ENCODE measurements around the gene ADAMTSL1. TPM values are rescaled to one million over a fixed set of nuclear protein-coding genes. Genes with fewer than 3 reads are reported as not detected.

Gene ADAMTSL1
- total RNA-seq = not detected

GRCh38 chr9:18473652-18474279, at the start of gene ADAMTSL1:
Gene ADAMTSL1, plus strand, starts transcription at chr9:18474153. Its CDS starts 80 bp downstream, at chr9:18474233.
- H3K4me1 Mint-ChIP-seq = no peaks in the 10 kb centered on the region
- peaks cover 23% of the 10 kb centered on the region for H3K27me3 Mint-ChIP-seq
- no peak within 1 kb of the TSS for H3K27ac Mint-ChIP-seq
- H3K9me3 Mint-ChIP-seq = no peaks in the 10 kb centered on the region
- DNase-seq = no peak
- ChIA-PET POLR2A (no interaction called here), CTCF (no interaction called here)
- no peak within 1 kb of the TSS for H3K4me3 Mint-ChIP-seq
- no peaks in the 10 kb centered on the region for H3K36me3 Mint-ChIP-seq (ENCODE audit: low read depth)

- H3K27ac Mint-ChIP-seq = no peak overlapping the region
- ChIA-PET CTCF (interaction anchor here (1.3 kb wide), 1 partner anchor 85 kb away, joined by 3 read pairs; no protein-coding TSS in a partner anchor), POLR2A (no interaction called here)
- no peaks in the 10 kb centered on the region for H3K4me1 Mint-ChIP-seq
- no peak overlapping the region for H3K4me3 Mint-ChIP-seq
- DNase-seq = no peak
- no peaks in the 10 kb centered on the region for H3K9me3 Mint-ChIP-seq
- H3K36me3 Mint-ChIP-seq (ENCODE audit: low read depth) = no peaks in the 10 kb centered on the region
- H3K27me3 Mint-ChIP-seq = peaks cover 2% of the 10 kb centered on the region
Measured at GRCh38 chr9:18427691-18428090, 46.3 kb upstream of the ADAMTSL1 start.

- CTCF ChIA-PET = no interaction called here
- Mint-ChIP-seq H3K4me3 (no peak overlapping the region), H3K27ac (no peak overlapping the region)
Measured at GRCh38 chr9:18428661-18429060, 45.3 kb upstream of the ADAMTSL1 start.

GRCh38 chr9:18429070-18429469, 44.9 kb upstream of the ADAMTSL1 start:
- Mint-ChIP-seq H3K9me3 (no peaks in the 10 kb centered on the region), H3K27me3 (peaks cover 2% of the 10 kb centered on the region), H3K4me1 (no peaks in the 10 kb centered on the region), H3K36me3 (ENCODE audit: low read depth) (no peaks in the 10 kb centered on the region), H3K4me3 (no peak overlapping the region), H3K27ac (no peak overlapping the region)
- ChIA-PET POLR2A (no interaction called here), CTCF (no interaction called here)
- no peak for DNase-seq

More at GRCh38 chr9:18428661-18429060, 45.3 kb upstream of the ADAMTSL1 start:
- POLR2A ChIA-PET = no interaction called here
- H3K27me3 Mint-ChIP-seq = peaks cover 2% of the 10 kb centered on the region
- H3K36me3 Mint-ChIP-seq (ENCODE audit: low read depth) = no peaks in the 10 kb centered on the region
- H3K9me3 Mint-ChIP-seq = no peaks in the 10 kb centered on the region
- no peak for DNase-seq
- H3K4me1 Mint-ChIP-seq = no peaks in the 10 kb centered on the region

- ChIA-PET CTCF (interaction anchor here (1.0 kb wide), 1 partner anchor 9 kb away, joined by 3 read pairs; no protein-coding TSS in a partner anchor), POLR2A (no interaction called here)
- no peaks in the 10 kb centered on the region for H3K36me3 Mint-ChIP-seq (ENCODE audit: low read depth)
- no peaks in the 10 kb centered on the region for H3K4me1 Mint-ChIP-seq
- peaks cover 18% of the 10 kb centered on the region for H3K27me3 Mint-ChIP-seq
- no peaks in the 10 kb centered on the region for H3K9me3 Mint-ChIP-seq
- no peak overlapping the region for H3K27ac Mint-ChIP-seq
- H3K4me3 Mint-ChIP-seq = no peak overlapping the region
- no peak for DNase-seq
Measured at GRCh38 chr9:18433620-18434019, 40.3 kb upstream of the ADAMTSL1 start.

GRCh38 chr9:18437315-18438201, 36.4 kb upstream of the ADAMTSL1 start:
- POLR2A ChIA-PET = interaction anchor here (0.7 kb wide), 1 partner anchor 317 kb away, joined by 4 read pairs; no protein-coding TSS in a partner anchor
- Mint-ChIP-seq H3K9me3 (no peaks in the 10 kb centered on the region), H3K4me3 (no peak overlapping the region)

GRCh38 chr9:18438300-18438925, 35.5 kb upstream of the ADAMTSL1 start:
- Mint-ChIP-seq H3K27ac (no peak overlapping the region), H3K4me3 (no peak overlapping the region), H3K36me3 (ENCODE audit: low read depth) (no peaks in the 10 kb centered on the region), H3K9me3 (no peaks in the 10 kb centered on the region), H3K4me1 (no peaks in the 10 kb centered on the region), H3K27me3 (peaks cover 21% of the 10 kb centered on the region)
- DNase-seq = no peak
- CTCF ChIA-PET = interaction anchor here (0.6 kb wide), 1 partner anchor 555 kb away, joined by 3 read pairs; no protein-coding TSS in a partner anchor
- POLR2A ChIA-PET = interaction anchor here (0.7 kb wide), 1 partner anchor 316 kb away, joined by 4 read pairs; no protein-coding TSS in a partner anchor

More at GRCh38 chr9:18437315-18438201, 36.4 kb upstream of the ADAMTSL1 start:
- H3K27ac Mint-ChIP-seq = no peak overlapping the region
- H3K27me3 Mint-ChIP-seq = peaks cover 21% of the 10 kb centered on the region
- H3K36me3 Mint-ChIP-seq (ENCODE audit: low read depth) = no peaks in the 10 kb centered on the region
- no peak for DNase-seq
- CTCF ChIA-PET = no interaction called here
- H3K4me1 Mint-ChIP-seq = no peaks in the 10 kb centered on the region

- no peaks in the 10 kb centered on the region for H3K4me1 Mint-ChIP-seq
Measured at GRCh38 chr9:18438951-18439350, 35.0 kb upstream of the ADAMTSL1 start.

GRCh38 chr9:18441261-18441660, 32.7 kb upstream of the ADAMTSL1 start:
- peaks cover 21% of the 10 kb centered on the region for H3K27me3 Mint-ChIP-seq
- POLR2A ChIA-PET = no interaction called here
- H3K4me1 Mint-ChIP-seq = no peaks in the 10 kb centered on the region
- no peaks in the 10 kb centered on the region for H3K36me3 Mint-ChIP-seq (ENCODE audit: low read depth)
- no peak for DNase-seq
- no peak overlapping the region for H3K27ac Mint-ChIP-seq
- no peak overlapping the region for H3K4me3 Mint-ChIP-seq
- CTCF ChIA-PET = no interaction called here
- no peaks in the 10 kb centered on the region for H3K9me3 Mint-ChIP-seq

More at GRCh38 chr9:18438951-18439350, 35.0 kb upstream of the ADAMTSL1 start:
- CTCF ChIA-PET = interaction anchor here (0.6 kb wide), 1 partner anchor 554 kb away, joined by 3 read pairs; no protein-coding TSS in a partner anchor
- Mint-ChIP-seq H3K27me3 (peaks cover 21% of the 10 kb centered on the region), H3K9me3 (no peaks in the 10 kb centered on the region), H3K4me3 (no peak overlapping the region), H3K27ac (no peak overlapping the region), H3K36me3 (ENCODE audit: low read depth) (no peaks in the 10 kb centered on the region)
- POLR2A ChIA-PET = no interaction called here
- DNase-seq = no peak

- POLR2A ChIA-PET = no interaction called here
- Mint-ChIP-seq H3K27ac (no peak overlapping the region), H3K4me3 (no peak overlapping the region), H3K36me3 (ENCODE audit: low read depth) (no peaks in the 10 kb centered on the region), H3K27me3 (peaks cover 13% of the 10 kb centered on the region), H3K9me3 (no peaks in the 10 kb centered on the region), H3K4me1 (no peaks in the 10 kb centered on the region)
- CTCF ChIA-PET = interaction anchor here (0.5 to 1.1 kb wide), 2 partner anchors 9 to 860 kb away, joined by 3 to 5 read pairs; no protein-coding TSS in a partner anchor
- peak; percentile 58 for DNase-seq
Measured at GRCh38 chr9:18442629-18443491, 31.1 kb upstream of the ADAMTSL1 start.

- no peak for DNase-seq
- CTCF ChIA-PET = no interaction called here
- POLR2A ChIA-PET = no interaction called here
- Mint-ChIP-seq H3K4me1 (no peaks in the 10 kb centered on the region), H3K9me3 (no peaks in the 10 kb centered on the region), H3K36me3 (ENCODE audit: low read depth) (no peaks in the 10 kb centered on the region), H3K4me3 (no peak overlapping the region), H3K27me3 (no peaks in the 10 kb centered on the region), H3K27ac (no peak overlapping the region)
Measured at GRCh38 chr9:18447131-18447530, 26.8 kb upstream of the ADAMTSL1 start.

GRCh38 chr9:18447541-18447940, 26.4 kb upstream of the ADAMTSL1 start:
- Mint-ChIP-seq H3K27me3 (no peaks in the 10 kb centered on the region), H3K27ac (no peak overlapping the region), H3K36me3 (ENCODE audit: low read depth) (no peaks in the 10 kb centered on the region), H3K9me3 (no peaks in the 10 kb centered on the region), H3K4me3 (no peak overlapping the region), H3K4me1 (no peaks in the 10 kb centered on the region)
- CTCF ChIA-PET = no interaction called here
- DNase-seq = no peak
- POLR2A ChIA-PET = no interaction called here
